Endodermal cell (in vitro differentiated cells): Measurements from ENCODE around the gene MKLN1. TPM values are rescaled to one million over a fixed set of nuclear protein-coding genes. Genes with fewer than 3 reads are reported as not detected.

Experiments
- DNase-seq: peaks from one replicate; pipeline ENCODE4 v3.0.0-alpha.2; 2017
- H3K27ac ChIP-seq: 2 replicates; pipeline ENCODE4 v1.5.1; 2013; ENCODE audit warnings: mild to moderate bottlenecking, low read depth, low read length, moderate library complexity
- H3K27me3 ChIP-seq: 2 replicates; pipeline ENCODE4 v1.6.1; 2013; ENCODE audit warnings: mild to moderate bottlenecking, low read length, moderate library complexity; ENCODE audit not compliant: insufficient read depth, control insufficient read depth, poor library complexity, severe bottlenecking
- H3K36me3 ChIP-seq: 2 replicates; pipeline ENCODE4 v1.7.0; 2013; ENCODE audit warnings: mild to moderate bottlenecking, low read length, moderate library complexity; ENCODE audit not compliant: control insufficient read depth, insufficient read depth
- H3K4me1 ChIP-seq: one replicate; pipeline ENCODE4 v1.7.0; 2013; ENCODE audit warnings: low read length; ENCODE audit not compliant: control insufficient read depth, insufficient read depth
- H3K4me3 ChIP-seq: 2 replicates; pipeline ENCODE4 v1.5.1; 2013; ENCODE audit warnings: mild to moderate bottlenecking, low read length, moderate library complexity
- H3K9ac ChIP-seq: 2 replicates; pipeline ENCODE4 v1.6.1; 2013; ENCODE audit warnings: mild to moderate bottlenecking, low read length, moderate library complexity; ENCODE audit not compliant: poor library complexity, severe bottlenecking; ENCODE audit errors: extremely low read depth
- H3K9me3 ChIP-seq: 2 replicates; pipeline ENCODE4 v1.6.1; 2013; ENCODE audit warnings: mild to moderate bottlenecking, low read length, moderate library complexity; ENCODE audit not compliant: control insufficient read depth
- H3K27ac Mint-ChIP-seq: 2 replicates; pipeline ENCODE4 v1.8.0; 2020; ENCODE audit warnings: mixed read lengths
- H3K27me3 Mint-ChIP-seq: 2 replicates; pipeline ENCODE4 v1.8.0; 2021; ENCODE audit warnings: mild to moderate bottlenecking, mixed read lengths; ENCODE audit not compliant: insufficient read depth
- H3K36me3 Mint-ChIP-seq: 2 replicates; pipeline ENCODE4 v1.8.0; 2020; ENCODE audit warnings: low read depth, mixed read lengths
- H3K4me1 Mint-ChIP-seq: 2 replicates; pipeline ENCODE4 v1.8.0; 2020; ENCODE audit warnings: mixed read lengths
- H3K4me3 Mint-ChIP-seq: 2 replicates; pipeline ENCODE4 v1.8.0; 2020; ENCODE audit warnings: mild to moderate bottlenecking, moderate library complexity, mixed read lengths
- H3K9me3 Mint-ChIP-seq: 2 replicates; pipeline ENCODE4 v1.8.0; 2020; ENCODE audit warnings: mild to moderate bottlenecking, mixed read lengths
- WGBS, 2 experiments: methylation state at CpG; one replicate each; pipeline versions ENCODE4 v1.1.5 to v1.1.7; 2013; ENCODE audit warnings: missing lambda C conversion rate in 2 of 2, mixed read lengths in 1 of 2; ENCODE audit not compliant: insufficient coverage in 1 of 2, insufficient read length in 1 of 2; 5-methylcytosine and 5-hydroxymethylcytosine counted together
- total RNA-seq, 2 donors: library from RNA; stranded (reverse); fragmentation: NEBNext Ultra II Directional in 1 of 2; extraction: Animal tissue kit (Norgen Biotek cat#: 25700) in 1 of 2; gene quantifications; 2 replicates in 1 of 2; 3 replicates in 1 of 2; pipeline ENCODE4 v1.2.1, GENCODE V29; 2021
- TF ChIP-seq, protein P1 (sequence below): fragments of 200-600 bp; sonication (generic); conservative IDR thresholded peaks from 2 replicates; pipeline ENCODE4 v1.5.0; 2021; ENCODE audit warnings: antibody characterized with exemption, mild to moderate bottlenecking

Gene MKLN1
- total RNA-seq, 2 donors from 2014 or later = 69.3 to 71.8 TPM

DNA sequence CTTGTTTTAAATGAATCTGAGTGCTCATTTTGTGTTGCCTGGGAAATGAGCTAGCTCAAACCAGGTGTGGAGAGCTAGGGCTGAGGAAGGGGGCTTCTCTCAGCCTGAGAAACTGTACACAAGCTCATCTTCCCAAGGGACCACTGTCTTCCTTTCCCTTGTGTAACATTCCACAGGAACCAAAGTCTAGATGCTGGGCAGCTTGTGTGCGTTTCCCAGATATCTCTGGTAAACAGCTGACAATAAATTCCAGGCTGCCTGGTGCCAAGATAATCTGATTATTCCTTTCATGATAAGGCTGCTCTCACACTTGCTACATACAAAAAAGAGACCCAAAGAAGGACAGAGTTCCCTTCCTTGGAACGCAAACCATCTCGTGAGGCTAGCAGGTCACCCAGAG, 33.1 kb upstream of the MKLN1 start:
- Mint-ChIP-seq H3K9me3 (no peaks in the 10 kb centered on the region), H3K36me3 (no peaks in the 10 kb centered on the region), H3K27ac (no peak overlapping the region), H3K27me3 (no peaks in the 10 kb centered on the region), H3K4me3 (no peak overlapping the region), H3K4me1 (peaks cover 6% of the 10 kb centered on the region)
- H3K9ac ChIP-seq = no peak overlapping the region
- WGBS, 2 experiments = 50% methylated on average over 2 to 3 of the region's 3 CpGs
- H3K27me3 ChIP-seq = no peaks in the 10 kb centered on the region
- H3K9me3 ChIP-seq = no peaks in the 10 kb centered on the region
- H3K36me3 ChIP-seq = no peaks in the 10 kb centered on the region
- DNase-seq = no peak
- no peak overlapping the region for H3K27ac ChIP-seq
- TF ChIP-seq, protein P1, sequence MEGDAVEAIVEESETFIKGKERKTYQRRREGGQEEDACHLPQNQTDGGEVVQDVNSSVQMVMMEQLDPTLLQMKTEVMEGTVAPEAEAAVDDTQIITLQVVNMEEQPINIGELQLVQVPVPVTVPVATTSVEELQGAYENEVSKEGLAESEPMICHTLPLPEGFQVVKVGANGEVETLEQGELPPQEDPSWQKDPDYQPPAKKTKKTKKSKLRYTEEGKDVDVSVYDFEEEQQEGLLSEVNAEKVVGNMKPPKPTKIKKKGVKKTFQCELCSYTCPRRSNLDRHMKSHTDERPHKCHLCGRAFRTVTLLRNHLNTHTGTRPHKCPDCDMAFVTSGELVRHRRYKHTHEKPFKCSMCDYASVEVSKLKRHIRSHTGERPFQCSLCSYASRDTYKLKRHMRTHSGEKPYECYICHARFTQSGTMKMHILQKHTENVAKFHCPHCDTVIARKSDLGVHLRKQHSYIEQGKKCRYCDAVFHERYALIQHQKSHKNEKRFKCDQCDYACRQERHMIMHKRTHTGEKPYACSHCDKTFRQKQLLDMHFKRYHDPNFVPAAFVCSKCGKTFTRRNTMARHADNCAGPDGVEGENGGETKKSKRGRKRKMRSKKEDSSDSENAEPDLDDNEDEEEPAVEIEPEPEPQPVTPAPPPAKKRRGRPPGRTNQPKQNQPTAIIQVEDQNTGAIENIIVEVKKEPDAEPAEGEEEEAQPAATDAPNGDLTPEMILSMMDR = no peak
- H3K4me1 ChIP-seq = no peaks in the 10 kb centered on the region
- H3K4me3 ChIP-seq = peak overlapping the region; percentile 3

- H3K27me3 Mint-ChIP-seq = no peaks in the 10 kb centered on the region
- no peak for DNase-seq
Observed at GRCh38 chr7:131298608-131298992, 29.1 kb upstream of the MKLN1 start.

GRCh38 chr7:131299074-131299473, 28.6 kb upstream of the MKLN1 start:
- Histone ChIP-seq H3K36me3 (no peaks in the 10 kb centered on the region), H3K9me3 (no peaks in the 10 kb centered on the region), H3K9ac (no peak overlapping the region), H3K27me3 (no peaks in the 10 kb centered on the region), H3K27ac (no peak overlapping the region), H3K4me3 (no peak overlapping the region), H3K4me1 (peaks cover 5% of the 10 kb centered on the region)
- peaks cover 13% of the 10 kb centered on the region for H3K4me1 Mint-ChIP-seq
- TF ChIP-seq, protein P1 = no peak
- no peaks in the 10 kb centered on the region for H3K9me3 Mint-ChIP-seq
- H3K27me3 Mint-ChIP-seq = no peaks in the 10 kb centered on the region
- H3K4me3 Mint-ChIP-seq = no peak overlapping the region
- DNase-seq = no peak
- H3K27ac Mint-ChIP-seq = no peak overlapping the region
- H3K36me3 Mint-ChIP-seq = no peaks in the 10 kb centered on the region

More at GRCh38 chr7:131298608-131298992, 29.1 kb upstream of the MKLN1 start:
- Histone ChIP-seq H3K36me3 (no peaks in the 10 kb centered on the region), H3K27me3 (no peaks in the 10 kb centered on the region), H3K9ac (no peak overlapping the region), H3K4me1 (peaks cover 5% of the 10 kb centered on the region), H3K4me3 (no peak overlapping the region), H3K27ac (no peak overlapping the region), H3K9me3 (no peaks in the 10 kb centered on the region)
- Mint-ChIP-seq H3K36me3 (no peaks in the 10 kb centered on the region), H3K27ac (no peak overlapping the region), H3K4me1 (peaks cover 13% of the 10 kb centered on the region), H3K4me3 (no peak overlapping the region), H3K9me3 (no peaks in the 10 kb centered on the region)
- TF ChIP-seq, protein P1 = no peak
- 92 to 95% methylated on average over 4 to 6 of the region's 6 CpGs for WGBS, 2 experiments
